ENCODE data around the gene POU2F1. TPM values are rescaled to one million over a fixed set of nuclear protein-coding genes. Genes with fewer than 3 reads are reported as not detected.

Gene POU2F1
- polyA plus RNA-seq, 2 of the 4 experiments (the other 2 are of a cell fraction), result 2.9 to 9.4 TPM

DNA sequence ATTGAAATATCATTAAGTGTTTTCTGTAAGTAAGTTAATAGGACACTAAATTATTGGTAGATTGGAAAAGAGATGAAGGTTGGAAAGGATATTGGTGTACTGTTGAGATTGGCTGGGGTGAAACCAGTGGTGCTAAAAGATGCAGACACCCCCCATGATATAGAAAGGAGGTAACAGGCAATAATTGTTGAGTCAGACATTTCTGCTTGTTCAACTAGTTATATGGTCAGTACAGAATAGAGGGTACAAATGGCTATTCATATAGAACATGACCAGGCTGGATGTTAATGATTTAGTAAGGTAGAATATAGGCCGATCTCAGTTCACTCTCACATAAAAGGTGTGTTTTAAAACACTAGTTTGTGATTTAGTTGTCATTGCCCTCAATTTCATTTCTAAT, 104.5 kb downstream of the POU2F1 start:
- CTCF ChIA-PET, result no interaction called here

DNA sequence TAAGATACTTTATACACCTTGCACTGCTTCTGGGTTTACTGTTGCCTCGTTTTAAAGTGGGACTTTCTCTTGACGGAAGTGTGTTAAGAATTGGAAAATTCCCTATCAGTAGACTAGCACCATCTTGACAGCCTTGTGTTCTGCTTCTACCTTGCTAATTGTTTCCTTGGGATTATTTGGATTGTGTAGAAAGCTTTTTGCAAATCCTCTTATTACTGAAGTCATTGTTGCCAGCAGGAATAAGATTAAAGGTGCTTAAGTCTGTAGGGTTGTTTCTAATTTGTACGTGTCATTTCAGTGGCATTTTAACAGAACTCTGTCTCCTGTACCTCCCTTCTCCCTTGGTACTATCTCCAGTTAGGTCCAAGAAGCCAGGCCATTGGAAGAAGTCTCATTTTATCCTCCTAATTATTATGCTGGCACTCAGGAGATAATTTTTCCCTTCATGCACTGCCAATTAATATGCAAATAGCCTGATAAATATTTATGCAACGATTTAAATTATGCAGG, 107.7 kb downstream of the POU2F1 start:
- Histone ChIP-seq H3K4me3 (no peak overlapping the region), H3K4me2 (no peak overlapping the region), H3K9me3 (peaks cover 15% of the 10 kb centered on the region), H3K4me1 (peaks cover 35% of the 10 kb centered on the region), H3K27ac (no peak overlapping the region)
- TF ChIP-seq GATA3 (IDR thresholded peaks at IDR 0.05; ENCODE audit: borderline replicate concordance), result no peak
- ChIA-PET POLR2A (no interaction called here), CTCF (interaction anchor here (1.3 kb wide), 1 partner anchor 418 kb away, joined by 3 read pairs; no protein-coding TSS in a partner anchor)
- WGBS (ENCODE audit: missing lambda C conversion rate), result 74% methylated on average over 4 of the region's 4 CpGs
- ATAC-seq (no peak), FAIRE-seq (no peak), DNase-seq (ENCODE audit: low read depth in 1 of 2, low spot score in 1 of 2) (no peak)

More for the DNA sequence above, 104.5 kb downstream of the POU2F1 start:
- Histone ChIP-seq H3K4me2 (no peak overlapping the region), H3K27ac (no peak overlapping the region), H3K4me3 (no peak overlapping the region), H3K9me3 (peaks cover 35% of the 10 kb centered on the region), H3K4me1 (peaks cover 4% of the 10 kb centered on the region; the same call in 2 of the 3 replicates)
- FAIRE-seq (no peak), ATAC-seq (no peak), DNase-seq (ENCODE audit: low read depth in 1 of 2, low spot score in 1 of 2) (no peak)
- peak; percentile 21 for TF ChIP-seq MAFK (IDR thresholded peaks at IDR 0.05; ENCODE audit: partially characterized antibody)
- no peak for TF ChIP-seq NPAS2 (CRISPR knock-in tag; IDR thresholded peaks at IDR 0.05; ENCODE audit: borderline replicate concordance)
- WGBS (ENCODE audit: missing lambda C conversion rate), result 100% methylated on average over 1 of the region's 1 CpG
- POLR2A ChIA-PET, result no interaction called here

DNA sequence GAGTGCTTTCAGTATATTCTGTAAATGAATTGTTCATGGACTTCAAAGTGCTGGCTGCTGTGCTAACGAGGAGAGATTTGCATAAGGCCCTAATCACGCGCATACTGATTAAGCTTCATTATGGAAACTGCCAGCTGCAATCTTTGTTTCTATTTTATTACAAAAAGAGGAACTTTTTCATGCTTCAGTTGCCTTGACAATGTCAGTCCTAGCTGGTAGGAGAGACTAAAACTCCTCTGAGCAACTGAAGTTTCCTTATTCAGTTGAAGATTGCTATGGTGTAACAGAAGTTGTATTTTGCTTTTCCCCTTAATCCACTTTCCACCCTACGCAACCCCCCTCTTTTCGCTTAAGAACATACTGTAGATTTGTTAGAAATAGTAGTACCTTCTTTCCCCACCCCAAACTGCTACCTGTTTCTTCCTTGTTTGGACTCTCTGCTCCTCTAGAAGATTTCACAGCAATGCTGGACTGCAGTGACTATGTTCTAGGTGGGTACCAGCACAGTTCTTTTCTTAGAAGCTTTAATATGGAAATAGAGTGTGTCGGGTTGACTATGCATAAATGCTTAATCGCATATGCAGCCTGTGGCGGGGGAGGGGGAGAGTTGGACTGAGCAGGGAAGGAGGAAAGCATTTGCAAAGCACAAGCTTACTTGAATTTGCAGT, 108.3 kb downstream of the POU2F1 start:
- DNase-seq (ENCODE audit: low read depth in 1 of 2, low spot score in 1 of 2) (no peak), FAIRE-seq (no peak), ATAC-seq (no peak)
- CTCF ChIA-PET, result interaction anchor here (0.9 to 1.3 kb wide), 2 partner anchors 12 to 419 kb away, joined by 3 read pairs; no protein-coding TSS in a partner anchor
- Histone ChIP-seq H3K4me1 (peaks cover 35% of the 10 kb centered on the region), H3K27ac (no peak overlapping the region), H3K4me2 (no peak overlapping the region), H3K4me3 (no peak overlapping the region), H3K9me3 (peaks cover 9% of the 10 kb centered on the region)
- POLR2A ChIA-PET, result no interaction called here
- TF ChIP-seq RNF2 (IDR thresholded peaks at IDR 0.05; ENCODE audit: borderline replicate concordance, low read depth) (no peak), SMC3 (IDR thresholded peaks at IDR 0.05) (no peak), FOXS1 (CRISPR knock-in tag; IDR thresholded peaks at IDR 0.05) (no peak), SREBF2 (IDR thresholded peaks at IDR 0.05) (no peak), EHF (CRISPR knock-in tag; IDR thresholded peaks at IDR 0.05) (no peak), MAFK (IDR thresholded peaks at IDR 0.05; ENCODE audit: partially characterized antibody) (no peak), MYC (IDR thresholded peaks at IDR 0.05; ENCODE audit: borderline replicate concordance, low read length) (no peak), ZSCAN20 (CRISPR knock-in tag; IDR thresholded peaks at IDR 0.05) (no peak), HOXB13 (CRISPR knock-in tag; IDR thresholded peaks at IDR 0.05; ENCODE audit: low read depth) (no peak), POLR2A (IDR thresholded peaks at IDR 0.05; ENCODE audit: low read length) (no peak)
- TF ChIP-seq, protein P1, sequence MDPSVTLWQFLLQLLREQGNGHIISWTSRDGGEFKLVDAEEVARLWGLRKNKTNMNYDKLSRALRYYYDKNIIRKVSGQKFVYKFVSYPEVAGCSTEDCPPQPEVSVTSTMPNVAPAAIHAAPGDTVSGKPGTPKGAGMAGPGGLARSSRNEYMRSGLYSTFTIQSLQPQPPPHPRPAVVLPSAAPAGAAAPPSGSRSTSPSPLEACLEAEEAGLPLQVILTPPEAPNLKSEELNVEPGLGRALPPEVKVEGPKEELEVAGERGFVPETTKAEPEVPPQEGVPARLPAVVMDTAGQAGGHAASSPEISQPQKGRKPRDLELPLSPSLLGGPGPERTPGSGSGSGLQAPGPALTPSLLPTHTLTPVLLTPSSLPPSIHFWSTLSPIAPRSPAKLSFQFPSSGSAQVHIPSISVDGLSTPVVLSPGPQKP (IDR thresholded peaks at IDR 0.05; ENCODE audit: low read depth, low read length), result no peak
- TF ChIP-seq, protein P2, sequence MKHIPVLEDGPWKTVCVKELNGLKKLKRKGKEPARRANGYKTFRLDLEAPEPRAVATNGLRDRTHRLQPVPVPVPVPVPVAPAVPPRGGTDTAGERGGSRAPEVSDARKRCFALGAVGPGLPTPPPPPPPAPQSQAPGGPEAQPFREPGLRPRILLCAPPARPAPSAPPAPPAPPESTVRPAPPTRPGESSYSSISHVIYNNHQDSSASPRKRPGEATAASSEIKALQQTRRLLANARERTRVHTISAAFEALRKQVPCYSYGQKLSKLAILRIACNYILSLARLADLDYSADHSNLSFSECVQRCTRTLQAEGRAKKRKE (CRISPR knock-in tag; IDR thresholded peaks at IDR 0.05; ENCODE audit: low read depth), result no peak
- TF ChIP-seq, protein P3, sequence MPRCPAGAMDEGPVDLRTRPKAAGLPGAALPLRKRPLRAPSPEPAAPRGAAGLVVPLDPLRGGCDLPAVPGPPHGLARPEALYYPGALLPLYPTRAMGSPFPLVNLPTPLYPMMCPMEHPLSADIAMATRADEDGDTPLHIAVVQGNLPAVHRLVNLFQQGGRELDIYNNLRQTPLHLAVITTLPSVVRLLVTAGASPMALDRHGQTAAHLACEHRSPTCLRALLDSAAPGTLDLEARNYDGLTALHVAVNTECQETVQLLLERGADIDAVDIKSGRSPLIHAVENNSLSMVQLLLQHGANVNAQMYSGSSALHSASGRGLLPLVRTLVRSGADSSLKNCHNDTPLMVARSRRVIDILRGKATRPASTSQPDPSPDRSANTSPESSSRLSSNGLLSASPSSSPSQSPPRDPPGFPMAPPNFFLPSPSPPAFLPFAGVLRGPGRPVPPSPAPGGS (IDR thresholded peaks at IDR 0.05), result no peak
- TF ChIP-seq, protein P4, sequence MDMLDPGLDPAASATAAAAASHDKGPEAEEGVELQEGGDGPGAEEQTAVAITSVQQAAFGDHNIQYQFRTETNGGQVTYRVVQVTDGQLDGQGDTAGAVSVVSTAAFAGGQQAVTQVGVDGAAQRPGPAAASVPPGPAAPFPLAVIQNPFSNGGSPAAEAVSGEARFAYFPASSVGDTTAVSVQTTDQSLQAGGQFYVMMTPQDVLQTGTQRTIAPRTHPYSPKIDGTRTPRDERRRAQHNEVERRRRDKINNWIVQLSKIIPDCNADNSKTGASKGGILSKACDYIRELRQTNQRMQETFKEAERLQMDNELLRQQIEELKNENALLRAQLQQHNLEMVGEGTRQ (IDR thresholded peaks at IDR 0.05), result no peak
- whole genome bisulfite sequencing (ENCODE audit: missing lambda C conversion rate), result 87% methylated on average over 8 of the region's 8 CpGs

Measured in A549 (cell line).